KMS-11 (cell line): Measurements from ENCODE around the gene NTN3.
A peak's percentile ranks its signal among the peaks of the same experiment; 100 is the strongest.

Source experiments
- H2AFZ ChIP-seq: fragments of 200-600 bp; sonication (generic); 2 replicates; pipeline ENCODE4 v1.6.1; 2016; ENCODE audit warnings: antibody characterized with exemption, mixed run types, low read depth
- H3K27ac ChIP-seq: fragments of 200-600 bp; sonication (generic); 2 replicates; pipeline ENCODE4 v1.6.1; 2016; ENCODE audit warnings: mild to moderate bottlenecking, mixed run types
- H3K27me3 ChIP-seq: fragments of 200-600 bp; sonication (generic); 2 replicates; pipeline ENCODE4 v1.6.1; 2017; ENCODE audit warnings: mild to moderate bottlenecking, low read depth, mixed run types, moderate library complexity; ENCODE audit not compliant: insufficient read depth
- H3K36me3 ChIP-seq: fragments of 200-600 bp; sonication (generic); 2 replicates; pipeline ENCODE4 v1.6.1; 2017; ENCODE audit warnings: mild to moderate bottlenecking, mixed run types; ENCODE audit not compliant: insufficient read depth
- H3K4me1 ChIP-seq: fragments of 200-600 bp; sonication (generic); 2 replicates; pipeline ENCODE4 v1.6.1; 2016; ENCODE audit warnings: mild to moderate bottlenecking, low read depth, mixed run types; ENCODE audit not compliant: poor library complexity, severe bottlenecking
- H3K4me2 ChIP-seq: fragments of 200-600 bp; sonication (generic); 2 replicates; pipeline ENCODE4 v1.7.0; 2016; ENCODE audit warnings: mild to moderate bottlenecking, mixed run types
- H3K4me3 ChIP-seq: fragments of 200-600 bp; sonication (generic); IDR thresholded peaks from 2 replicates; pipeline ENCODE4 v1.6.1; 2017; ENCODE audit warnings: low read depth, low read length, mixed read lengths; ENCODE audit not compliant: insufficient read depth
- H3K79me2 ChIP-seq: fragments of 200-600 bp; sonication (generic); 2 replicates; pipeline ENCODE4 v1.6.1; 2016; ENCODE audit warnings: low read depth, mixed run types; ENCODE audit not compliant: insufficient read depth
- H3K9ac ChIP-seq: fragments of 200-600 bp; sonication (generic); 2 replicates; pipeline ENCODE4 v1.6.1; 2016; ENCODE audit warnings: mild to moderate bottlenecking, mixed run types
- H4K20me1 ChIP-seq: fragments of 200-600 bp; sonication (generic); 2 replicates; pipeline ENCODE4 v1.6.1; 2016; ENCODE audit warnings: mild to moderate bottlenecking, mixed run types; ENCODE audit not compliant: insufficient read depth
- TF ChIP-seq, protein P1 (sequence below): fragments of 200-600 bp; sonication (generic); conservative IDR thresholded peaks from 2 replicates; pipeline ENCODE4 v1.6.1; 2017; ENCODE audit warnings: low read depth, mild to moderate bottlenecking, antibody characterized with exemption, low read length, moderate library complexity, mixed read lengths

Gene NTN3

DNA sequence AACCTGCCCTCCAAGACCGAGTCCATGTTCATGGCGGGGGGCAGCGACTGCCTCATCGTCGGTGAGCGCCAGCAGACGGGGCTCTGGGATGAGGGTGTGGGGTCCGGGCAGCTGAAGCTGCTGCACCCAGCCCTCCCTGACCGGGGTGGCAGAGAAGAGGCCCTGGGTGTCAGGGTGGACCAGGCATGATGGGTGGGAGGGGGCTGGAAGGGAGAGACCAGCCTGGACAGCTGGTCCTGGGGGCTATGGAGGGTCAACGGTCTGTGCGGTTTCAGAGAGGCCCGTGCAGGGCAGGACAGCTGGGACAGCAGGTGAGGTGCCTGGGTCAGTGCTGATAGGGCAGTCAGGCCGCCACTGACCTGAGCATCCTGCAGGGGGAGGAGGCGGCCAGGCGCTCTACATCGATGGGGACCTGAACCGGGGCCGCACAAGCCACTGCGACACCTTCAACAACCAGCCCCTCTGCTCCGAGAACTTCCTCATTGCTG lies 29.4 kb downstream of the NTN3 start:
- no peak overlapping the region for H3K4me2 ChIP-seq
- no peak overlapping the region for H3K27ac ChIP-seq
- no peaks in the 10 kb centered on the region for H3K79me2 ChIP-seq
- H2AFZ ChIP-seq = no peak overlapping the region
- H3K4me1 ChIP-seq = no peaks in the 10 kb centered on the region
- H3K4me3 ChIP-seq = no peak overlapping the region
- no peak overlapping the region for H3K9ac ChIP-seq
- H3K27me3 ChIP-seq = no peaks in the 10 kb centered on the region
- H4K20me1 ChIP-seq = no peaks in the 10 kb centered on the region
- TF ChIP-seq, protein P1, sequence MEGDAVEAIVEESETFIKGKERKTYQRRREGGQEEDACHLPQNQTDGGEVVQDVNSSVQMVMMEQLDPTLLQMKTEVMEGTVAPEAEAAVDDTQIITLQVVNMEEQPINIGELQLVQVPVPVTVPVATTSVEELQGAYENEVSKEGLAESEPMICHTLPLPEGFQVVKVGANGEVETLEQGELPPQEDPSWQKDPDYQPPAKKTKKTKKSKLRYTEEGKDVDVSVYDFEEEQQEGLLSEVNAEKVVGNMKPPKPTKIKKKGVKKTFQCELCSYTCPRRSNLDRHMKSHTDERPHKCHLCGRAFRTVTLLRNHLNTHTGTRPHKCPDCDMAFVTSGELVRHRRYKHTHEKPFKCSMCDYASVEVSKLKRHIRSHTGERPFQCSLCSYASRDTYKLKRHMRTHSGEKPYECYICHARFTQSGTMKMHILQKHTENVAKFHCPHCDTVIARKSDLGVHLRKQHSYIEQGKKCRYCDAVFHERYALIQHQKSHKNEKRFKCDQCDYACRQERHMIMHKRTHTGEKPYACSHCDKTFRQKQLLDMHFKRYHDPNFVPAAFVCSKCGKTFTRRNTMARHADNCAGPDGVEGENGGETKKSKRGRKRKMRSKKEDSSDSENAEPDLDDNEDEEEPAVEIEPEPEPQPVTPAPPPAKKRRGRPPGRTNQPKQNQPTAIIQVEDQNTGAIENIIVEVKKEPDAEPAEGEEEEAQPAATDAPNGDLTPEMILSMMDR = no peak
- H3K36me3 ChIP-seq = no peaks in the 10 kb centered on the region

DNA sequence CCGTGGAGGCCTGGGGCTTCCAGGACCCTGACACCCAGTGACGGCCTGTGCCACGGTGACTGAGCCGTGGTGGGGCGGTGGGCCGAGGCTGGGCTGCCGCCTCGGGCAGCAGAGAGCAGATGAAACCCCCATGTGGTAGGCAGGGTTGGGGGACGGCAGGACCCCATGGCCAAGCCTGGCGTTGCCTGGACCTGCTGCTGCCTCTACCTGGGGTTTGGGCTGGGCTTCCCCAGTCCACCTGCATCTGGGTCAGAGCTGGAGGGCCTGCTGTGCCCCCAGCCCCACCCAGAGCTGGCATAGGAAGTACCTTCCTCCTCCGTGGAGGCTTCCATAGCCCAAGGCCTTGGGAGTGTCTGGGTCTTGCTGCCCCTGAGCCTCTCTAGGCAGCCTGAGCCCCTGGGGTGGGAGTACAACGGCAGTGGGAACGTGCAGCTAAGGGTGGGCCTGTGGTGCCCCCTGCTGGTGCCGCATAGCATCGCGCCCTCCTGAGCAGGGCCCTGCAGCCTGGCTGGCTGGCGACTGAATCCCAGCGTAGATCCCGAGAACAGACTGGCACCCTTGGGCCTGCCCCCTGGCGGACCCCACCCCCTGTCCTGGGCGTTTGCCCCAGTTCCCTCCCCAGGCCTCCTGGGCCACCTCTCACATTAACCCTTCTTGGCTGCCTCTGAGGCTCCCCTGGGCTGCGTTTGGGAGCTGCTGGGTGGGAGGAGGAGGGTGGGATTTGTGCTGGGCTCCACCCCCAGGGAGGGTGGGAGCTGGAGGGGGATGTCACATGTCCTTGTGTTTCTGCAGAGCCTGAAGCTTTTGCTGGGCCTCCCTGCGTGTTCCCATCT lies 30.0 kb downstream of the NTN3 start:
- Histone ChIP-seq H3K27ac (no peak overlapping the region), H3K4me2 (no peak overlapping the region), H3K4me3 (no peak overlapping the region), H3K36me3 (no peaks in the 10 kb centered on the region), H3K9ac (no peak overlapping the region), H4K20me1 (no peaks in the 10 kb centered on the region), H2AFZ (no peak overlapping the region), H3K79me2 (no peaks in the 10 kb centered on the region), H3K4me1 (no peaks in the 10 kb centered on the region), H3K27me3 (no peaks in the 10 kb centered on the region)
- TF ChIP-seq, protein P1 = peak; percentile 96

DNA sequence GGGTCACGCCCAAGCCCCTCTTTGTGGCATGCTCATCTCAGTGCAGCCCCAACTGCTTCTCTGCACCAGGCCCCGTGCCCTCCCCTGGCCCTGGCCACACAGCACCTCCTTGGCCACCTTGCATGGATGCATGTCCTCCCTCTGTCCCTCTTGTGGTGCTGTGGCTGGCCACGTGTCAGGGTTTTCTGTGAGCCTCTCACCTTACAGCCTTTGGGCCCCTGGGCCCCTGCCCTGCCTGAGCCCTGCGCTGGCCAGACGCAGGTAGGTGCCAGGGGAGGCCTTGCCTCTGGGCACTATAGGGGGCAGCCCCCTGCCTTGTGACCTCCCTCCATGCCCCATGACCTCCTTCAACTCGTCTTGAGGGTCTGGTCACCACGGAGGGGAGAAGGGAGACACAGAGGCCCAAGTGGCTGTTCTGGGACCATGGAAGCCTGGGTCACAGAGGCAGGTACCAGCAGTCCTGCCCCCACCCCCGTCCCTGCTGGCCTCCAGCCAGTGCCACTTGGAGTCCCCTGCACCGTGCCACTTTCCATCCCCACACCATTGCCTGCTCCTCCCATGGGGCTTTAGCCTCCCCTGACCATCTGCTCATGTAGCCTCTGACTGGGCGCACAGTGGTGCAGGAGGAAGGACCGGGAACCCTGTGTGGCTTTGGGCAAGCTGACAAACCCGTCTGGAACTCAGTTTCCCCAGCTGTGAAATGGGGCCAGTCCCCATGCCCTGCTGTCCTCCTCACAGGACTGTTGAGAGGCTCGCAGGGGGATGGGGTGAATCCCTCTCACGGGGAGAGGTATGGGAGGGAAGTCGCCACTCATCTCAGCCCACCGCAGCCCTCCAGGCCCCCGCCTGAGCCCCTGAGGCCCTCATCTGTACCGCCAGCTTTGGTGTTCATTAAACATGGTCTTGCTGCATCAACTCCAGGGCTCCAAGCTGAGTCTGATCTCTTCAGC lies 31.1 kb downstream of the NTN3 start:
- TF ChIP-seq, protein P1 = no peak
- no peaks in the 10 kb centered on the region for H3K27me3 ChIP-seq
- H3K9ac ChIP-seq = no peak overlapping the region
- H3K79me2 ChIP-seq = no peaks in the 10 kb centered on the region
- H2AFZ ChIP-seq = no peak overlapping the region
- no peaks in the 10 kb centered on the region for H4K20me1 ChIP-seq
- no peaks in the 10 kb centered on the region for H3K36me3 ChIP-seq
- H3K4me3 ChIP-seq = no peak overlapping the region
- H3K4me2 ChIP-seq = no peak overlapping the region
- H3K4me1 ChIP-seq = no peaks in the 10 kb centered on the region
- no peak overlapping the region for H3K27ac ChIP-seq

DNA sequence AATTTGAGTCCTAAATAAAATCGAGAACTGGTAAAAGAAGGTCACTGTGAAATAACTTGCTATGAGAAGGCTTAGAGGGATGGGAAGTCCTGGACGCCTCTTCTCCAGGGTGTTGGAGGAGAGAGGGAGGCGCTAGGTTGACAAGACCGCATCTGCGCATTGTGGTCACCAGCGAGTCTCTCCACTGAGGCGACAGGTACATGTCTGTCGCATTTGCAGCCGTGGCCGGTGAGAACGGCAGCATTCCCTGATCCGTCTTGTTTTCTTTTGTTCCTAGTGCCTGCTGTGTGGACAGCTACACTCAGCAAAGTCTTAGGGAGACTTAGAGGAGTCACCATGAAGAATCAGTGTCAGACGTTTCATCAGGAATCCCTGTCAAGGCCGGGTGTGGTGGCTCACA lies 34.6 kb downstream of the NTN3 start:
- no peak overlapping the region for H3K4me2 ChIP-seq
- TF ChIP-seq, protein P1 = no peak
- H3K27ac ChIP-seq = no peak overlapping the region
- H4K20me1 ChIP-seq = no peaks in the 10 kb centered on the region
- H3K4me1 ChIP-seq = peaks cover 16% of the 10 kb centered on the region
- H2AFZ ChIP-seq = no peak overlapping the region
- H3K79me2 ChIP-seq = no peaks in the 10 kb centered on the region
- no peak overlapping the region for H3K4me3 ChIP-seq
- no peaks in the 10 kb centered on the region for H3K27me3 ChIP-seq
- no peak overlapping the region for H3K9ac ChIP-seq
- H3K36me3 ChIP-seq = no peaks in the 10 kb centered on the region
